Measurements from ENCODE around the gene F2. TPM values are rescaled to one million over a fixed set of nuclear protein-coding genes. Genes with fewer than 3 reads are reported as not detected.
A peak's percentile ranks its signal among the peaks of the same experiment; 100 is the strongest.

The F2 gene
- total and polyA plus RNA-seq, 4 experiments from 2014 or later: not detected

- Mint-ChIP-seq H3K27me3 (no peaks in the 10 kb centered on the region), H3K27ac (no peak overlapping the region), H3K4me3 (no peak overlapping the region), H3K36me3 (no peaks in the 10 kb centered on the region), H3K4me1 (peaks cover 4 to 12% (median 5%) of the 10 kb centered on the region in 4 donors), H3K9me3 (no peaks in the 10 kb centered on the region)
- Histone ChIP-seq H3K4me3 (ENCODE audit: low read length in 2 of 2) (no peak overlapping the region), H3K4me1 (ENCODE audit: insufficient read depth, low read length) (peaks cover 5% of the 10 kb centered on the region), H3K27me3 (ENCODE audit: insufficient read depth, low read length) (no peaks in the 10 kb centered on the region), H3K9me3 (ENCODE audit: control insufficient read depth in 1 of 2, low read length in 2 of 2) (no peaks in the 10 kb centered on the region), H3K36me3 (ENCODE audit: insufficient read depth, low read length) (no peaks in the 10 kb centered on the region), H3K27ac (ENCODE audit: low read depth, low read length) (no peak overlapping the region)
- ChIA-PET POLR2A (ENCODE audit: partially characterized antibody) (no interaction called here), CTCF (ENCODE audit: partially characterized antibody) (interaction anchor here (1.3 kb wide), 1 partner anchor 53 kb away, joined by 4 read pairs; no protein-coding TSS in a partner anchor)
- DNase-seq: no peak
- intact Hi-C loops (cut with micrococcal nuclease): no loop called here
These were observed 4.3 kb downstream of the F2 start for GRCh38 chr11:46723359-46723680.

GRCh38 chr11:46724088-46724487 is 5.1 kb downstream of the F2 start:
- Mint-ChIP-seq H3K4me1 (peaks cover 0 to 5% (median 0%) of the 10 kb centered on the region in 4 donors), H3K27me3 (no peaks in the 10 kb centered on the region)

GRCh38 chr11:46725338-46726205 is 6.6 kb downstream of the F2 start:
- Histone ChIP-seq H3K27ac (ENCODE audit: low read depth, low read length) (no peak overlapping the region), H3K9me3 (ENCODE audit: control insufficient read depth in 1 of 2, low read length in 2 of 2) (no peaks in the 10 kb centered on the region), H3K4me1 (ENCODE audit: insufficient read depth, low read length) (no peaks in the 10 kb centered on the region), H3K4me3 (ENCODE audit: low read length in 2 of 2) (no peak overlapping the region), H3K36me3 (ENCODE audit: insufficient read depth, low read length) (no peaks in the 10 kb centered on the region), H3K27me3 (ENCODE audit: insufficient read depth, low read length) (no peaks in the 10 kb centered on the region)
- Mint-ChIP-seq H3K4me1 (peaks cover 0 to 3% (median 0%) of the 10 kb centered on the region in 4 donors), H3K9me3 (no peaks in the 10 kb centered on the region), H3K27me3 (no peaks in the 10 kb centered on the region), H3K36me3 (no peaks in the 10 kb centered on the region), H3K27ac (no peak overlapping the region), H3K4me3 (no peak overlapping the region)
- intact Hi-C loops (cut with micrococcal nuclease): no loop called here
- POLR2A ChIA-PET (ENCODE audit: partially characterized antibody): no interaction called here
- CTCF ChIA-PET (ENCODE audit: partially characterized antibody): no interaction called here
- no peak for DNase-seq

More at GRCh38 chr11:46724088-46724487, 5.1 kb downstream of the F2 start:
- intact Hi-C loops (cut with micrococcal nuclease): no loop called here
- ChIA-PET POLR2A (ENCODE audit: partially characterized antibody) (interaction anchor here (0.5 kb wide), 1 partner anchor 777 kb away, joined by 4 read pairs; no protein-coding TSS in a partner anchor), CTCF (ENCODE audit: partially characterized antibody) (no interaction called here)
- Histone ChIP-seq H3K4me3 (ENCODE audit: low read length in 2 of 2) (no peak overlapping the region), H3K4me1 (ENCODE audit: insufficient read depth, low read length) (no peaks in the 10 kb centered on the region), H3K9me3 (ENCODE audit: control insufficient read depth in 1 of 2, low read length in 2 of 2) (no peaks in the 10 kb centered on the region), H3K27me3 (ENCODE audit: insufficient read depth, low read length) (no peaks in the 10 kb centered on the region), H3K27ac (ENCODE audit: low read depth, low read length) (no peak overlapping the region), H3K36me3 (ENCODE audit: insufficient read depth, low read length) (no peaks in the 10 kb centered on the region)
- Mint-ChIP-seq H3K4me3 (no peak overlapping the region), H3K27ac (peak overlapping the region in 1 of 7 donors; percentile 53), H3K36me3 (no peaks in the 10 kb centered on the region), H3K9me3 (no peaks in the 10 kb centered on the region)
- DNase-seq: no peak

- Histone ChIP-seq H3K27me3 (ENCODE audit: insufficient read depth, low read length) (no peaks in the 10 kb centered on the region), H3K36me3 (ENCODE audit: insufficient read depth, low read length) (no peaks in the 10 kb centered on the region), H3K27ac (ENCODE audit: low read depth, low read length) (no peak overlapping the region), H3K9me3 (ENCODE audit: control insufficient read depth in 1 of 2, low read length in 2 of 2) (no peaks in the 10 kb centered on the region), H3K4me3 (ENCODE audit: low read length in 2 of 2) (no peak overlapping the region), H3K4me1 (ENCODE audit: insufficient read depth, low read length) (no peaks in the 10 kb centered on the region)
- CTCF ChIA-PET (ENCODE audit: partially characterized antibody): no interaction called here
- Mint-ChIP-seq H3K4me3 (no peak overlapping the region), H3K27me3 (no peaks in the 10 kb centered on the region), H3K27ac (no peak overlapping the region), H3K36me3 (no peaks in the 10 kb centered on the region), H3K9me3 (no peaks in the 10 kb centered on the region), H3K4me1 (peaks cover 0 to 2% (median 0%) of the 10 kb centered on the region in 4 donors)
- intact Hi-C loops (cut with micrococcal nuclease): no loop called here
- POLR2A ChIA-PET (ENCODE audit: partially characterized antibody): no interaction called here
- no peak for DNase-seq
These were observed 7.3 kb downstream of the F2 start for GRCh38 chr11:46726206-46726862.

- DNase-seq: no peak
- Histone ChIP-seq H3K27ac (ENCODE audit: low read depth, low read length) (no peak overlapping the region), H3K36me3 (ENCODE audit: insufficient read depth, low read length) (no peaks in the 10 kb centered on the region), H3K4me1 (ENCODE audit: insufficient read depth, low read length) (no peaks in the 10 kb centered on the region), H3K9me3 (ENCODE audit: control insufficient read depth in 1 of 2, low read length in 2 of 2) (no peaks in the 10 kb centered on the region), H3K27me3 (ENCODE audit: insufficient read depth, low read length) (no peaks in the 10 kb centered on the region), H3K4me3 (ENCODE audit: low read length in 2 of 2) (no peak overlapping the region)
- H3K4me3 Mint-ChIP-seq: no peak overlapping the region
- H3K4me1 Mint-ChIP-seq: no peaks in the 10 kb centered on the region
- H3K36me3 Mint-ChIP-seq: no peaks in the 10 kb centered on the region
- no peaks in the 10 kb centered on the region for H3K9me3 Mint-ChIP-seq
- no peaks in the 10 kb centered on the region for H3K27me3 Mint-ChIP-seq
- CTCF ChIA-PET (ENCODE audit: partially characterized antibody): no interaction called here
- POLR2A ChIA-PET (ENCODE audit: partially characterized antibody): no interaction called here
- H3K27ac Mint-ChIP-seq: no peak overlapping the region
- intact Hi-C loops (cut with micrococcal nuclease): no loop called here
These were observed 9.1 kb downstream of the F2 start for GRCh38 chr11:46727952-46728658.

- H3K4me3 ChIP-seq (ENCODE audit: low read length in 2 of 2): no peak overlapping the region
- H3K9me3 ChIP-seq (ENCODE audit: control insufficient read depth in 1 of 2, low read length in 2 of 2): no peaks in the 10 kb centered on the region
- Mint-ChIP-seq H3K4me3 (no peak overlapping the region), H3K27me3 (no peaks in the 10 kb centered on the region), H3K27ac (no peak overlapping the region), H3K9me3 (no peaks in the 10 kb centered on the region), H3K36me3 (no peaks in the 10 kb centered on the region), H3K4me1 (no peaks in the 10 kb centered on the region)
- CTCF ChIA-PET (ENCODE audit: partially characterized antibody): no interaction called here
- H3K27me3 ChIP-seq (ENCODE audit: insufficient read depth, low read length): no peaks in the 10 kb centered on the region
- no peaks in the 10 kb centered on the region for H3K4me1 ChIP-seq (ENCODE audit: insufficient read depth, low read length)
- no peaks in the 10 kb centered on the region for H3K36me3 ChIP-seq (ENCODE audit: insufficient read depth, low read length)
- POLR2A ChIA-PET (ENCODE audit: partially characterized antibody): interaction anchor here (1.0 kb wide), 1 partner anchor 15 kb away, joined by 3 read pairs; no protein-coding TSS in a partner anchor
- H3K27ac ChIP-seq (ENCODE audit: low read depth, low read length): no peak overlapping the region
- DNase-seq: no peak
- intact Hi-C loops (cut with micrococcal nuclease): no loop called here
These were observed 9.6 kb downstream of the F2 start for GRCh38 chr11:46728659-46729040.
